DOHH2 (cell line): ENCODE measurements around the gene DOCK1.

Experiments used
- H3F3A ChIP-seq: fragments of 200-600 bp; sonication (generic), shearing (Covaris generic); 2 replicates; pipeline ENCODE4 v1.6.0; 2016; ENCODE audit warnings: antibody characterized with exemption, mild to moderate bottlenecking; ENCODE audit not compliant: control insufficient read depth, insufficient read depth
- H3K27ac ChIP-seq: fragments of 200-600 bp; sonication (generic); 2 replicates; pipeline ENCODE4 v1.5.1; 2014; ENCODE audit warnings: low read depth, mild to moderate bottlenecking, low read length, moderate library complexity
- H3K27me3 ChIP-seq: fragments of 200-600 bp; sonication (generic); 2 replicates; pipeline ENCODE4 v1.6.1; 2014; ENCODE audit warnings: mild to moderate bottlenecking, low read length, mixed read lengths; ENCODE audit not compliant: control insufficient read depth
- H3K36me3 ChIP-seq: fragments of 200-600 bp; sonication (generic); 2 replicates; pipeline ENCODE4 v1.6.1; 2014; ENCODE audit warnings: mild to moderate bottlenecking, low read length, moderate library complexity, mixed read lengths; ENCODE audit not compliant: control insufficient read depth
- H3K4me1 ChIP-seq: fragments of 200-600 bp; sonication (generic); 2 replicates; pipeline ENCODE4 v1.6.1; 2014; ENCODE audit warnings: mild to moderate bottlenecking, low read length, mixed read lengths; ENCODE audit not compliant: control insufficient read depth
- H3K4me2 ChIP-seq: fragments of 200-600 bp; sonication (generic); 2 replicates; pipeline ENCODE4 v1.6.0; 2014; ENCODE audit warnings: mild to moderate bottlenecking, low read length, moderate library complexity
- H3K4me3 ChIP-seq: fragments of 200-600 bp; sonication (generic); 2 replicates; pipeline ENCODE4 v1.5.1; 2014; ENCODE audit warnings: mild to moderate bottlenecking, low read length, mixed read lengths
- H3K79me2 ChIP-seq: fragments of 200-600 bp; sonication (generic); 2 replicates; pipeline ENCODE4 v1.6.1; 2014; ENCODE audit warnings: mild to moderate bottlenecking, low read length, mixed read lengths; ENCODE audit not compliant: control insufficient read depth
- H3K9me2 ChIP-seq: fragments of 200-600 bp; sonication (generic); replicated peaks from 2 replicates; pipeline ENCODE4 v1.6.1; 2014; ENCODE audit warnings: mild to moderate bottlenecking, low read length, mixed read lengths; ENCODE audit not compliant: control insufficient read depth
- H3K9me3 ChIP-seq: fragments of 200-600 bp; sonication (generic); 2 replicates; pipeline ENCODE4 v1.6.1; 2014; ENCODE audit warnings: antibody characterized with exemption, low read length, mixed read lengths; ENCODE audit not compliant: control insufficient read depth, insufficient read depth
- H4K20me1 ChIP-seq: fragments of 200-600 bp; sonication (generic); 2 replicates; pipeline ENCODE4 v1.6.0; 2014; ENCODE audit warnings: low read depth, mild to moderate bottlenecking, antibody characterized with exemption, low read length, moderate library complexity; ENCODE audit not compliant: control insufficient read depth, insufficient read depth
- EZH2phosphoT487 ChIP-seq: fragments of 200-600 bp; sonication (generic); IDR thresholded peaks from 2 replicates; pipeline ENCODE4 v1.6.1; 2017; ENCODE audit warnings: borderline replicate concordance, mild to moderate bottlenecking, antibody characterized with exemption, low read length, moderate library complexity, mixed read lengths
- TF ChIP-seq, protein P1 (sequence below): fragments of 200-600 bp; sonication (generic); IDR thresholded peaks from one replicate; pipeline ENCODE4 v1.5.1; 2014; ENCODE audit warnings: antibody characterized with exemption, mild to moderate bottlenecking, low read depth, low read length; ENCODE audit not compliant: poor library complexity, severe bottlenecking

DOCK1 gene

GRCh38 chr10:127496035-127496434 lies 590.8 kb downstream of the DOCK1 start:
- Histone ChIP-seq H4K20me1 (no peaks in the 10 kb centered on the region), H3F3A (no peaks in the 10 kb centered on the region), H3K4me1 (no peaks in the 10 kb centered on the region), H3K4me2 (no peak overlapping the region), H3K27me3 (no peaks in the 10 kb centered on the region), H3K36me3 (no peaks in the 10 kb centered on the region), H3K27ac (no peak overlapping the region), H3K9me3 (no peaks in the 10 kb centered on the region), H3K9me2 (no peaks in the 10 kb centered on the region), H3K79me2 (no peaks in the 10 kb centered on the region), H3K4me3 (no peak overlapping the region)
- TF ChIP-seq, protein P1, sequence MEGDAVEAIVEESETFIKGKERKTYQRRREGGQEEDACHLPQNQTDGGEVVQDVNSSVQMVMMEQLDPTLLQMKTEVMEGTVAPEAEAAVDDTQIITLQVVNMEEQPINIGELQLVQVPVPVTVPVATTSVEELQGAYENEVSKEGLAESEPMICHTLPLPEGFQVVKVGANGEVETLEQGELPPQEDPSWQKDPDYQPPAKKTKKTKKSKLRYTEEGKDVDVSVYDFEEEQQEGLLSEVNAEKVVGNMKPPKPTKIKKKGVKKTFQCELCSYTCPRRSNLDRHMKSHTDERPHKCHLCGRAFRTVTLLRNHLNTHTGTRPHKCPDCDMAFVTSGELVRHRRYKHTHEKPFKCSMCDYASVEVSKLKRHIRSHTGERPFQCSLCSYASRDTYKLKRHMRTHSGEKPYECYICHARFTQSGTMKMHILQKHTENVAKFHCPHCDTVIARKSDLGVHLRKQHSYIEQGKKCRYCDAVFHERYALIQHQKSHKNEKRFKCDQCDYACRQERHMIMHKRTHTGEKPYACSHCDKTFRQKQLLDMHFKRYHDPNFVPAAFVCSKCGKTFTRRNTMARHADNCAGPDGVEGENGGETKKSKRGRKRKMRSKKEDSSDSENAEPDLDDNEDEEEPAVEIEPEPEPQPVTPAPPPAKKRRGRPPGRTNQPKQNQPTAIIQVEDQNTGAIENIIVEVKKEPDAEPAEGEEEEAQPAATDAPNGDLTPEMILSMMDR: no peak
- no peak for TF ChIP-seq EZH2phosphoT487

DNA sequence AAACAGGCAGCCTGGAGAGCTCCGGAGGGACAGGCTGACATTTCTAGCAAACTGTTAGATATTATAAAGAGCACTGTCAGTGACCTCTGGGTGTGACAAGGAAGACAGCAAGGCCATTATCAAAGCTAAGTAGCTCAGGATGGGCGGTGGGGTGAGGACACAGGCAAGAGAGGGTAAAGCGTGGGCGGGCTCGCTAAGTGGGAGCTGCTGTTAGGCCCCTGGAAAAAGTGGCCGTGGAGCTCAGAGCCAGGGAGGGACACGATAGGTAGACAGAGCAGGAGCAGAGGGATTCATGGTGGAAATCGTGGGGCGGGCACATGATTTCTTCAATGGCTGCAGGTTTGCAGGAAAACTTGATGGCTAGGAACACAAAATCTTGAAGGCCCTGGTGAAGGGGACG lies 592.5 kb downstream of the DOCK1 start:
- Histone ChIP-seq H3K36me3 (no peaks in the 10 kb centered on the region), H3K4me1 (no peaks in the 10 kb centered on the region), H3K27ac (no peak overlapping the region), H3K79me2 (no peaks in the 10 kb centered on the region), H3K4me2 (no peak overlapping the region), H3K9me2 (no peaks in the 10 kb centered on the region), H3K9me3 (no peaks in the 10 kb centered on the region), H3F3A (no peaks in the 10 kb centered on the region), H3K4me3 (no peak overlapping the region), H3K27me3 (no peaks in the 10 kb centered on the region), H4K20me1 (no peaks in the 10 kb centered on the region)
- TF ChIP-seq, protein P1: no peak
- TF ChIP-seq EZH2phosphoT487: no peak

DNA sequence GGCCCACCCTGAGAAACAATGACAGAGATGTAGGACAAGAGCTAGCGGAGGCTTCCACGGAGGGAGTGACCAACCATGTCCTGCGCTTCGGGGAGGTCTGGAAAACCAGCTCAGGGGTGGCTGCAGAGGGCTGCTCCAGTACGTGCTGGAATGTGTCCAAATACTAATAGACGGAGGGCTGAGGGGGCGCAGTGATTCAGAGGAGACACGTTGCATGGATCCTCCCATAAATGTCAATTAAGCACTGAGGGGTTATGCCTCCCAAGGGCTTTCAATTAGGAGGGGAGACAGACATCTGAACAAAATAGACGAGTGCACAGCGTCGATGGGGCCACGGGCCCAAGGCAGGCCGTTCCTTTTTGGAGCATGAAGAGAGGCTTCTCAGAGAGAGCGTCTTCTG lies 592.9 kb downstream of the DOCK1 start:
- H3K36me3 ChIP-seq: no peaks in the 10 kb centered on the region
- H3K9me3 ChIP-seq: no peaks in the 10 kb centered on the region
- no peaks in the 10 kb centered on the region for H3K27me3 ChIP-seq
- H3K4me3 ChIP-seq: no peak overlapping the region
- no peak overlapping the region for H3K27ac ChIP-seq
- no peaks in the 10 kb centered on the region for H3K9me2 ChIP-seq
- no peaks in the 10 kb centered on the region for H3K79me2 ChIP-seq
- no peaks in the 10 kb centered on the region for H3F3A ChIP-seq
- H3K4me1 ChIP-seq: no peaks in the 10 kb centered on the region
- H3K4me2 ChIP-seq: no peak overlapping the region
- H4K20me1 ChIP-seq: no peaks in the 10 kb centered on the region
- TF ChIP-seq, protein P1: no peak
- TF ChIP-seq EZH2phosphoT487: no peak

- no peak overlapping the region for H3K4me3 ChIP-seq
- H3K27ac ChIP-seq: no peak overlapping the region
- no peaks in the 10 kb centered on the region for H3K9me3 ChIP-seq
- H4K20me1 ChIP-seq: no peaks in the 10 kb centered on the region
- TF ChIP-seq EZH2phosphoT487: no peak
- no peaks in the 10 kb centered on the region for H3K9me2 ChIP-seq
- H3K79me2 ChIP-seq: no peaks in the 10 kb centered on the region
- H3K36me3 ChIP-seq: no peaks in the 10 kb centered on the region
- no peaks in the 10 kb centered on the region for H3F3A ChIP-seq
- no peak overlapping the region for H3K4me2 ChIP-seq
- H3K4me1 ChIP-seq: no peaks in the 10 kb centered on the region
- no peaks in the 10 kb centered on the region for H3K27me3 ChIP-seq
Observed at GRCh38 chr10:127500127-127500526, 594.9 kb downstream of the DOCK1 start.
